HG02759 (cell line): ENCODE results near the gene ABHD2.
"Not testable (repeated sequence)": the region's sequence is repeated elsewhere in the genome, so short reads cannot be mapped to it uniquely, and the experiment has no call there.

ENCODE experiments used
- ATAC-seq: cut with Tn5 transposase; IDR thresholded peaks from one replicate; pipeline ENCODE4 v1.9.1; 2021; ENCODE audit warnings: mild to moderate bottlenecking, moderate library complexity; ENCODE audit not compliant: unreplicated experiment

Gene ABHD2

GRCh38 chr15:89118481-89118989 lies 30.3 kb downstream of the ABHD2 start:
- ATAC-seq: no peak

GRCh38 chr15:89119489-89120478 lies 31.5 kb downstream of the ABHD2 start:
- no peak for ATAC-seq

GRCh38 chr15:89120479-89121000 lies 32.3 kb downstream of the ABHD2 start:
- not testable (repeated sequence) for ATAC-seq

GRCh38 chr15:89121414-89121813 lies 33.2 kb downstream of the ABHD2 start:
- no peak for ATAC-seq

GRCh38 chr15:89122505-89123180 lies 34.4 kb downstream of the ABHD2 start:
- ATAC-seq: no peak

GRCh38 chr15:89123181-89123525 lies 34.9 kb downstream of the ABHD2 start:
- no peak for ATAC-seq

- ATAC-seq: no peak
Measured at GRCh38 chr15:89125088-89125826, 37.0 kb downstream of the ABHD2 start.

- no peak for ATAC-seq
Measured at GRCh38 chr15:89126009-89126408, 37.8 kb downstream of the ABHD2 start.

GRCh38 chr15:89127054-89127702 lies 38.9 kb downstream of the ABHD2 start:
- no peak for ATAC-seq

- no peak for ATAC-seq
Measured at GRCh38 chr15:89128320-89129122, 40.3 kb downstream of the ABHD2 start.

GRCh38 chr15:89129123-89129815 lies 41.0 kb downstream of the ABHD2 start:
- no peak for ATAC-seq

- ATAC-seq: no peak
Measured at GRCh38 chr15:89129816-89130134, 41.5 kb downstream of the ABHD2 start.

GRCh38 chr15:89130201-89130600 lies 41.9 kb downstream of the ABHD2 start:
- ATAC-seq: no peak

GRCh38 chr15:89131731-89132130 lies 43.5 kb downstream of the ABHD2 start:
- no peak for ATAC-seq

GRCh38 chr15:89132611-89133507 lies 44.6 kb downstream of the ABHD2 start:
- ATAC-seq: no peak

- ATAC-seq: not testable (repeated sequence)
Measured at GRCh38 chr15:89135387-89136077, 47.3 kb downstream of the ABHD2 start.

- ATAC-seq: no peak
Measured at GRCh38 chr15:89136078-89136806, 48.0 kb downstream of the ABHD2 start.
